ENCODE data around the gene PSMA5.
"Not testable (repeated sequence)": the region's sequence is repeated elsewhere in the genome, so short reads cannot be mapped to it uniquely, and the experiment has no call there.

Gene PSMA5

DNA sequence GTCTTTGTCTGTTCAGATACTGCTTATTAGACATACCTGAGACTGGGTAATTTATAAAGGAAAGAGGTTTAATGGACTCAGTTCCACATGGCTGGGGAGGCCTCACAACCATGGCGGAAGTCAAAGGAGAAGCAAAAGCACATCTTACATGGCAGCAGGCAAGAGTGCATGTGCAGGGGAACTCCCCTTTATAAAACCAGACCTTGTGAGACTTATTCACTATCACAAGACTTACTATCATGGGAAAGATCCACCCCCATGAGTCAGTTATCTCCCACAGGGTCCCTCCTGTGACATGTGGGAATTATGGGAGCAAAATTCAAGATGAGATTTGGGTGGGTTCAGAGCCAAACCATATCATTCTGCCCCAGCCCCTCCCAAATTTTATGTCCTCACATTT, 7.1 kb upstream of the PSMA5 start:
- no peak for DNase-seq (ENCODE audit: low read depth, low spot score)

- DNase-seq (ENCODE audit: low read depth, low spot score), result no peak
Observed at GRCh38 chr1:109432336-109432735, 6.1 kb upstream of the PSMA5 start.

GRCh38 chr1:109427171-109427467, 871 bp upstream of the PSMA5 start:
- DNase-seq (ENCODE audit: low read depth, low spot score), result no peak

- DNase-seq (ENCODE audit: low read depth, low spot score), result no peak
Observed at GRCh38 chr1:109425391-109426280, 612 bp downstream of the PSMA5 start.

GRCh38 chr1:109423498-109423897, 2.8 kb downstream of the PSMA5 start:
- no peak for DNase-seq (ENCODE audit: low read depth, low spot score)

DNA sequence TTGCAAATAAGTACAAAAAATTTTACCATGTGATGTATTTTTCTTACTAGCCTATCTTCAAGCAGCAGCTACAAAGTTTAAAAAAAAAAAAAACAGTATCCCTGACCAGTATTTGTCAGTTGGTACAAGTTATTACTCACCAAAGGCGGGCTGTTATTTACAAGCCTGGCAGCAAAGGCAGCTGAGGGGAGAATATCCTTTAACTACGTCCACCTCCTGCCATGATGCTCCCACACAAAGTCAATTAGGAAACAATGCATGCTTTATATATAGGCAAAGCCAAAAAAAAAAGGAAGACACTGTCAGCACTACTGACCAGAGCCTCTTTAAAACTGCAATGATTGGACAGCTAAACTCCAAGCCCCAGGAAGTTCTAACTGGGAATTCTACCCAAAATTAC, 13.7 kb downstream of the PSMA5 start:
- no peak for DNase-seq (ENCODE audit: low read depth, low spot score)

DNA sequence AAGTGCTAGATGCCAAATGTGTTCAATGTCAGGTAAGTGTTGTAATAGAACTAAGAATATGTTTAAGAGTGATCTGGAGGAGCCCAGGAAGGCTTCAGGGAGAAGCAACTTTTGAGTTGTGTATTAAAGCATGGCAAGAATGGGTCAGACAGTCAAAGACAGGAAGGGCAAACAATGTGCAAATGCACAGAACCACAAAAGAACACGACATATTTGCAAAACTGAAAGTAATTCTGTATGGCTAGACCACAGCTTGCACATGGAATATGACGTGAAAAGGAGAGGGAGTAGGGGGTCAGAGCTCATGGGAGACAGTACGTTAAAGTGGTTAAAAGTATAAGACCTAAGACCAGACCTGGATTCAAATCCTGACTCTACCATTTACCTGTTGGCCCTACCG, 21.4 kb downstream of the PSMA5 start:
- DNase-seq (ENCODE audit: low read depth, low spot score), result no peak

- DNase-seq (ENCODE audit: low read depth, low spot score), result no peak
Observed at GRCh38 chr1:109402025-109402424, 24.2 kb downstream of the PSMA5 start.

DNA sequence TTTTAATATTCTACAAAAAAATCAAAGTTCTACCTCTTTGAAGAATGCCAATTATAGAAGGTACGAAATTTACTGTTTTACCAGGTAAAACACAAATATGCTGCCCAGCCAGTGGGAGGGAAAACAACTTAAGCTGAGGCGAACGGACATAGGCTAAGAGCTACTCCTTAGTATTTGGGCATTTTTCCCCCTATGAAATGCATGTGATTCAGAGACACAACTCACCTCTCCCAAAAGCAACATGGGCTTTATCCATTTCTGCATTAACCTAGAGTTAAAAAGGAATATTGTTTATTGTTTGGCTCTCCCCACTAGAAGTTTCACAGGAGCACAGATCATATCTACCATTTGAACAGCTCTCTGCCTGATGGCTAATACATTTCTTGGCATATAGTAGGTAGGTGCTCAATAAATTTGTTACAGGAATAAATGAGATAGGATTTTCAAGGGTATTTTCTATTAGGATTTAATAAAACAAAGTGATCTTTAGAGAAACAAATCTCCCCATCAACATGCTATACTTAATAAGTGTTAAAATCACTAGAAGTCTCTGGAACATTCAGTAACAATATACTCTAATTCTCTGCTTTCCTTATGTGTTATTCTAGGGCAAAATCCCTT, 26.1 kb downstream of the PSMA5 start:
- no peak for DNase-seq (ENCODE audit: low read depth, low spot score)

DNA sequence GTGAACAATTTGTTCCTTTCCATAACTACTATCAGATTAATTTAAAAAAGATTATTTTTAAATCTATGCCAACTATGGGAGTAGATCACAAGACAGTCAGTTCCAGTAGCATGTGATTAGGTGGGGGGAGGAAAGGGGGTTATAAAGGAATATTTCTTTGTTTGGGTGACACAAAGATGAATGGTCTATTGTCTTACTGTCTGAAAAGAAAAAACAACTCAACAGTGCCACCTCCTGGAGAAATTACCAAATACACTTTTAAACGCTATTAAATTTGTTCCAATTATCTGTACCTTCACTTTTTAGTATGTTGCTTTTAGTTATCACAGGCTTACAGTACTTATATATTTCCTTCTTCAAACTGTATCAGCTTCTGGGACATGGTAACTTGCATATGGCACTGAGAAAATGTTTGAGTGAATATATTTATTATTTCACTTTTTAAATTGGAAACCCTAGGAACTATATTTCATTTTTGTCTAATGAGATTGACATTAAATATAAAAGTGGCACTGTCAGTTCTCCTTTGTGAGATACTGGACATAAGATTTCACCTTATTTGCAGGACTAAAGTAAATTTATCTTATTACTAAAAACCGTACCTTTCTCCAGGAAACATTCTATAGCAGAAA, 26.8 kb downstream of the PSMA5 start:
- DNase-seq (ENCODE audit: low read depth, low spot score), result no peak

DNA sequence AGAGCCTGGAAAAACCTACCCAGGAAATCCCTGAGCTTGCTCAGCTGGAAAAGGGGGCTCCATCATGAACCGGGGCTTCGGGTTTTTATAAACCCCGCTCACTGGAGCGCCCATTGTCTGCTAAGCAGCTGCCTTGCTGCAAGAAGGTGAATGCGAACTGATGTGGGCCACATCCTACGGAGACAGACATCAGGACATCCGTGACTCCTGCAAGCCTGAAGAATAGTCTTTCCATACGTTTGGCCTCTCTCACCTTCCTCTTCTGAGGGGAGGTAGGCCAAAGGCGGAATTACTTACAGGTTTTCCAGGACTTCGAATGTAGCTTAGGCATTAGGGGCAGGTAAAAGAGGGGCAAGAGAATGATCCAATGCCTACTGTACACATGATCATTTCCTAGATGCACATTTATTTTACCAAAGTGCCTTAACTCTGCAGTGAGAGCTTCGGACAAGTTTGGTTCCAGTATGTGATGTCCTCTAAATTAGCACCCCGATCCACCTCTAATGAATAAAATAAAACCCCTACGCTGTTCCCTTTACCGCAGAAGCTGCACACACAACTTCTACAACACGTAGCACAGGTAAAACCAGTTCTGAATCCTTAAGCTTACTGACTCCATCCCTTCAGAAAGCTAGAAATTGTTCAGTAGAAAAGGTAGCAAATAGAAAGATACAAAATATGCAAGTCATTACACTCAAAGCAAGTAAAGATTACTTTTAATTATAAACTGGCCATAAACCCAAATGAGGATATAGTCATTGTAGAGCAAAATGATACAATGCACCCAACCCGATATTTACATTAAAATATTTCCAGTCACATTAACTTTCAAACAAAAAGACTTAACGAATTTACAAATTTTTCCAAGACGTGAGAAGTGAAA, 27.7 kb downstream of the PSMA5 start:
- no peak for DNase-seq (ENCODE audit: low read depth, low spot score)

DNA sequence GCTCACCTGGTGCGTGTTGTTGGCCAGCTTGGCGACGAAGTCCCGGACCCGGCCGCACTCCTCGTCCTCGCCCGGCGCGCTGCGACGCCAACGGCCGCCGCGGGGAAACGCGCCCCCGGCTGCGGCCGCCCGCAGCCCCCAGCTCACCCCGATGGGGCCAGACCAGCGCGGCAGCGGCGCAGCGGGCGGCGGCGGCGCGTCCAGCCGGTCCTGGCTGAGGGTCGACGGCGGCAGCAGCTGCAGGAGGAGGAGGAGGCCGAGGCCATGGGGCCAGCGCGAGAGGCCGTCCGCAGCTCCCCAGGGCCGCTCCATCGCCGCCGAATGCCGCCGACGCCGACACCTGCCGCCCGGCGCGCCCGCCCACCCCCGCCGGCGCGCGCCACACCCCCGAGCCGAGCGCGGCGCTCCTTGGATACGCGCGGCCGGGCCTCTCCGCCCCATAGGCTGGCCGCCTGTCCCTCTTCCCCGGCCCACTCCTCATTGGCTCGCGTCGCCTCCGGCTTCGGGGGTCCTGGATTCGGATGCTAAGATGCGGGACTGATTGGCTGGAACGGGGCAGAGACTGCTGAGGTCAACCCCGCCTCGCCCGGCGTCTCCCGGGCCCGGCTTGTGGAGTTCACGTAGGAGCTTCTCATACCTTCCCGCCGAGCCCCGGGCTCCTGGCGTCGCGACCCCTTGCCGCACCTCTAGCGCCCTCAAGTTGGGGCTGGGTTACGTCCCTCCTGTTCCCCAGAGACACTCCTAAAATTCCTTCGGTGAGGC, 28.5 kb downstream of the PSMA5 start, which contains the start of gene SORT1:
TSS of gene SORT1 (minus strand) at position 338 of the 762 bp plus-strand sequence. CDS start at position 312, 26 bp downstream.
- peak; percentile 63 for DNase-seq (ENCODE audit: low read depth, low spot score)

GRCh38 chr1:109396871-109397580, 29.2 kb downstream of the PSMA5 start:
- no peak for DNase-seq (ENCODE audit: low read depth, low spot score)

DNA sequence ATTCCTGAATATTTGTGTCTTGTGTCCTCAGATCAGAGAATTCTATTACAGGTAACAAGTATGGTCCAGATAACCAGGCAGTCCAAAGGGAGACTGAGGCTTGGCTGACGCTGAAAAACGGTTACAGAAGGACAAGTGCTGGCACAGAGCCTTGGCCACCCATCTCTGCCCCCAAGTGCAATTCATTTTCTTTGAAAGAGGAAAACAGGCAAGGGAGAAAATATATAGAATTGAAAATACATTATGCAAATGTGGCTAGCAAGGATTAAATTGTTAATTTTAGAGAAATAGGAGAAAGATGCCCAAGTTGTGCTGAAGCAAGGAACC, 29.8 kb downstream of the PSMA5 start:
- no peak for DNase-seq (ENCODE audit: low read depth, low spot score)

GRCh38 chr1:109395602-109396512, 30.4 kb downstream of the PSMA5 start:
- no peak for DNase-seq (ENCODE audit: low read depth, low spot score)

DNA sequence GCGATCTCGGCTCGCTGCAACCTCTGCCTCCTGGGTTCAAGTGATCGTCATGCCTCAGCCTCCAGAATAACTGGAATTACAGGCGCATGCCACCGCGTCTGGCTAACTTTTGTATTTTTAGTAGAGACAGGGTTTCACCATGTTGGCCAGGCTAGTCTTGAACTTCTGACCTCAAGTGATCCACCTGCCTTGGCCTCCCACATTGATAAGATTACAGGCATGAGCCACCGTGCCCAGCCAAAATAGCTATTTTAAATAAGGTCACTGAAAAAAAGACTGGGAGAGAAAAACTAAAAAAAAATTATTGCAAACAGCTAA, 31.0 kb downstream of the PSMA5 start:
- not testable (repeated sequence) for DNase-seq (ENCODE audit: low read depth, low spot score)

- DNase-seq (ENCODE audit: low read depth, low spot score), result no peak
Observed at GRCh38 chr1:109394591-109395281, 31.5 kb downstream of the PSMA5 start.

GRCh38 chr1:109393617-109394233, 32.5 kb downstream of the PSMA5 start:
- no peak for DNase-seq (ENCODE audit: low read depth, low spot score)
